ENCODE results near the gene ADGRL3.

ADGRL3 gene

GRCh38 chr4:61300266-61300844 is 100.2 kb downstream of the ADGRL3 start:
- Histone ChIP-seq H3K4me2 (ENCODE audit: insufficient read depth, low read length) (no peak overlapping the region), H3K79me2 (ENCODE audit: insufficient read depth, low read length) (no peaks in the 10 kb centered on the region), H4K20me1 (ENCODE audit: insufficient read depth, low read length) (no peaks in the 10 kb centered on the region), H3K27me3 (ENCODE audit: insufficient read depth, low read length, poor library complexity) (no peaks in the 10 kb centered on the region), H3K4me3 (ENCODE audit: low read depth in 1 of 2, low read length in 2 of 2) (no peak overlapping the region), H3K9ac (ENCODE audit: low read depth, low read length) (no peak overlapping the region), H2AFZ (ENCODE audit: low read depth, low read length) (no peak overlapping the region), H3K9me3 (ENCODE audit: insufficient read depth, low read length, severe bottlenecking) (no peaks in the 10 kb centered on the region), H3K4me1 (ENCODE audit: insufficient read depth, low read length) (no peaks in the 10 kb centered on the region), H3K36me3 (ENCODE audit: insufficient read depth, low read length) (no peaks in the 10 kb centered on the region), H3K27ac (ENCODE audit: low read length) (no peak overlapping the region)
- no peak for DNase-seq
- no peak for ATAC-seq (ENCODE audit: insufficient read depth, low read depth)
- no peak for TF ChIP-seq EZH2 (IDR thresholded peaks at IDR 0.05; ENCODE audit: borderline replicate concordance, low read depth, low read length, severe bottlenecking)
- TF ChIP-seq CTCF (IDR thresholded peaks at IDR 0.05; ENCODE audit: borderline replicate concordance, extremely low read depth, low read length, poor library complexity, severe bottlenecking): no peak

- Histone ChIP-seq H3K4me3 (ENCODE audit: low read depth in 1 of 2, low read length in 2 of 2) (no peak overlapping the region), H3K4me2 (ENCODE audit: insufficient read depth, low read length) (no peak overlapping the region), H2AFZ (ENCODE audit: low read depth, low read length) (no peak overlapping the region), H3K36me3 (ENCODE audit: insufficient read depth, low read length) (no peaks in the 10 kb centered on the region), H3K9me3 (ENCODE audit: insufficient read depth, low read length, severe bottlenecking) (no peaks in the 10 kb centered on the region), H4K20me1 (ENCODE audit: insufficient read depth, low read length) (no peaks in the 10 kb centered on the region), H3K27ac (ENCODE audit: low read length) (no peak overlapping the region), H3K27me3 (ENCODE audit: insufficient read depth, low read length, poor library complexity) (no peaks in the 10 kb centered on the region), H3K4me1 (ENCODE audit: insufficient read depth, low read length) (no peaks in the 10 kb centered on the region), H3K9ac (ENCODE audit: low read depth, low read length) (no peak overlapping the region), H3K79me2 (ENCODE audit: insufficient read depth, low read length) (no peaks in the 10 kb centered on the region)
- no peak for ATAC-seq (ENCODE audit: insufficient read depth, low read depth)
- no peak for TF ChIP-seq EZH2 (IDR thresholded peaks at IDR 0.05; ENCODE audit: borderline replicate concordance, low read depth, low read length, severe bottlenecking)
- TF ChIP-seq CTCF (IDR thresholded peaks at IDR 0.05; ENCODE audit: borderline replicate concordance, extremely low read depth, low read length, poor library complexity, severe bottlenecking): no peak
- no peak for DNase-seq
Measured at GRCh38 chr4:61301271-61301670, 101.1 kb downstream of the ADGRL3 start.

- Histone ChIP-seq H3K4me2 (ENCODE audit: insufficient read depth, low read length) (no peak overlapping the region), H3K27me3 (ENCODE audit: insufficient read depth, low read length, poor library complexity) (no peaks in the 10 kb centered on the region), H3K9me3 (ENCODE audit: insufficient read depth, low read length, severe bottlenecking) (no peaks in the 10 kb centered on the region), H3K79me2 (ENCODE audit: insufficient read depth, low read length) (no peaks in the 10 kb centered on the region), H3K4me3 (ENCODE audit: low read depth in 1 of 2, low read length in 2 of 2) (no peak overlapping the region), H3K4me1 (ENCODE audit: insufficient read depth, low read length) (no peaks in the 10 kb centered on the region), H4K20me1 (ENCODE audit: insufficient read depth, low read length) (no peaks in the 10 kb centered on the region), H3K27ac (ENCODE audit: low read length) (no peak overlapping the region), H3K9ac (ENCODE audit: low read depth, low read length) (no peak overlapping the region), H2AFZ (ENCODE audit: low read depth, low read length) (no peak overlapping the region), H3K36me3 (ENCODE audit: insufficient read depth, low read length) (no peaks in the 10 kb centered on the region)
- ATAC-seq (ENCODE audit: insufficient read depth, low read depth) (no peak), DNase-seq (no peak)
- TF ChIP-seq EZH2 (IDR thresholded peaks at IDR 0.05; ENCODE audit: borderline replicate concordance, low read depth, low read length, severe bottlenecking): no peak
- no peak for TF ChIP-seq CTCF (IDR thresholded peaks at IDR 0.05; ENCODE audit: borderline replicate concordance, extremely low read depth, low read length, poor library complexity, severe bottlenecking)
Measured at GRCh38 chr4:61308033-61308432, 107.9 kb downstream of the ADGRL3 start.

GRCh38 chr4:61309616-61310015 is 109.5 kb downstream of the ADGRL3 start:
- H3K27ac ChIP-seq (ENCODE audit: low read length): no peak overlapping the region
- H3K36me3 ChIP-seq (ENCODE audit: insufficient read depth, low read length): no peaks in the 10 kb centered on the region
- H4K20me1 ChIP-seq (ENCODE audit: insufficient read depth, low read length): no peaks in the 10 kb centered on the region
- no peaks in the 10 kb centered on the region for H3K27me3 ChIP-seq (ENCODE audit: insufficient read depth, low read length, poor library complexity)
- TF ChIP-seq CTCF (IDR thresholded peaks at IDR 0.05; ENCODE audit: borderline replicate concordance, extremely low read depth, low read length, poor library complexity, severe bottlenecking): no peak
- DNase-seq (no peak), ATAC-seq (ENCODE audit: insufficient read depth, low read depth) (no peak)
- no peak overlapping the region for H3K4me3 ChIP-seq (ENCODE audit: low read depth in 1 of 2, low read length in 2 of 2)
- no peaks in the 10 kb centered on the region for H3K79me2 ChIP-seq (ENCODE audit: insufficient read depth, low read length)
- H3K9me3 ChIP-seq (ENCODE audit: insufficient read depth, low read length, severe bottlenecking): no peaks in the 10 kb centered on the region
- no peaks in the 10 kb centered on the region for H3K4me1 ChIP-seq (ENCODE audit: insufficient read depth, low read length)
- H3K9ac ChIP-seq (ENCODE audit: low read depth, low read length): no peak overlapping the region
- no peak overlapping the region for H2AFZ ChIP-seq (ENCODE audit: low read depth, low read length)
- H3K4me2 ChIP-seq (ENCODE audit: insufficient read depth, low read length): no peak overlapping the region
